ENCODE measurements around the gene MEF2D. TPM values are rescaled to one million over a fixed set of nuclear protein-coding genes. Genes with fewer than 3 reads are reported as not detected.

MEF2D gene
- total RNA-seq, 1 donor from 2014 or later, result 37.8 TPM

- TF ChIP-seq, protein P1, sequence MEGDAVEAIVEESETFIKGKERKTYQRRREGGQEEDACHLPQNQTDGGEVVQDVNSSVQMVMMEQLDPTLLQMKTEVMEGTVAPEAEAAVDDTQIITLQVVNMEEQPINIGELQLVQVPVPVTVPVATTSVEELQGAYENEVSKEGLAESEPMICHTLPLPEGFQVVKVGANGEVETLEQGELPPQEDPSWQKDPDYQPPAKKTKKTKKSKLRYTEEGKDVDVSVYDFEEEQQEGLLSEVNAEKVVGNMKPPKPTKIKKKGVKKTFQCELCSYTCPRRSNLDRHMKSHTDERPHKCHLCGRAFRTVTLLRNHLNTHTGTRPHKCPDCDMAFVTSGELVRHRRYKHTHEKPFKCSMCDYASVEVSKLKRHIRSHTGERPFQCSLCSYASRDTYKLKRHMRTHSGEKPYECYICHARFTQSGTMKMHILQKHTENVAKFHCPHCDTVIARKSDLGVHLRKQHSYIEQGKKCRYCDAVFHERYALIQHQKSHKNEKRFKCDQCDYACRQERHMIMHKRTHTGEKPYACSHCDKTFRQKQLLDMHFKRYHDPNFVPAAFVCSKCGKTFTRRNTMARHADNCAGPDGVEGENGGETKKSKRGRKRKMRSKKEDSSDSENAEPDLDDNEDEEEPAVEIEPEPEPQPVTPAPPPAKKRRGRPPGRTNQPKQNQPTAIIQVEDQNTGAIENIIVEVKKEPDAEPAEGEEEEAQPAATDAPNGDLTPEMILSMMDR (IDR thresholded peaks at IDR 0.05; ENCODE audit: unreplicated experiment), result no peak
- Mint-ChIP-seq H3K9me3 (no peaks in the 10 kb centered on the region), H3K36me3 (no peaks in the 10 kb centered on the region), H3K27me3 (ENCODE audit: low read depth) (no peaks in the 10 kb centered on the region), H3K4me3 (peak overlapping the region; percentile 87), H3K4me1 (peaks cover 72% of the 10 kb centered on the region), H3K27ac (peak overlapping the region; percentile 89)
- peak in 1 of 2 experiments; percentile 65 for DNase-seq (ENCODE audit: low spot score in 2 of 2, unreplicated experiment in 2 of 2)
Measured at GRCh38 chr1:156499842-156500542, 583 bp downstream of the MEF2D start.

GRCh38 chr1:156499194-156499841 is 1.3 kb downstream of the MEF2D start:
- DNase-seq (ENCODE audit: low spot score in 2 of 2, unreplicated experiment in 2 of 2), result no peak
- H3K4me1 Mint-ChIP-seq, result peaks cover 72% of the 10 kb centered on the region

GRCh38 chr1:156498432-156499193 is 2.0 kb downstream of the MEF2D start:
- no peak for DNase-seq (ENCODE audit: low spot score in 2 of 2, unreplicated experiment in 2 of 2)
- Mint-ChIP-seq H3K9me3 (no peaks in the 10 kb centered on the region), H3K27me3 (ENCODE audit: low read depth) (no peaks in the 10 kb centered on the region), H3K36me3 (no peaks in the 10 kb centered on the region), H3K4me1 (peaks cover 69% of the 10 kb centered on the region), H3K4me3 (peak overlapping the region; percentile 87), H3K27ac (peak overlapping the region; percentile 23)
- TF ChIP-seq, protein P1 (IDR thresholded peaks at IDR 0.05; ENCODE audit: unreplicated experiment), result no peak

More at GRCh38 chr1:156499194-156499841, 1.3 kb downstream of the MEF2D start:
- Mint-ChIP-seq H3K9me3 (no peaks in the 10 kb centered on the region), H3K4me3 (peak overlapping the region; percentile 87), H3K27me3 (ENCODE audit: low read depth) (no peaks in the 10 kb centered on the region), H3K36me3 (no peaks in the 10 kb centered on the region), H3K27ac (peak overlapping the region; percentile 56)
- TF ChIP-seq, protein P1 (IDR thresholded peaks at IDR 0.05; ENCODE audit: unreplicated experiment), result no peak

DNA sequence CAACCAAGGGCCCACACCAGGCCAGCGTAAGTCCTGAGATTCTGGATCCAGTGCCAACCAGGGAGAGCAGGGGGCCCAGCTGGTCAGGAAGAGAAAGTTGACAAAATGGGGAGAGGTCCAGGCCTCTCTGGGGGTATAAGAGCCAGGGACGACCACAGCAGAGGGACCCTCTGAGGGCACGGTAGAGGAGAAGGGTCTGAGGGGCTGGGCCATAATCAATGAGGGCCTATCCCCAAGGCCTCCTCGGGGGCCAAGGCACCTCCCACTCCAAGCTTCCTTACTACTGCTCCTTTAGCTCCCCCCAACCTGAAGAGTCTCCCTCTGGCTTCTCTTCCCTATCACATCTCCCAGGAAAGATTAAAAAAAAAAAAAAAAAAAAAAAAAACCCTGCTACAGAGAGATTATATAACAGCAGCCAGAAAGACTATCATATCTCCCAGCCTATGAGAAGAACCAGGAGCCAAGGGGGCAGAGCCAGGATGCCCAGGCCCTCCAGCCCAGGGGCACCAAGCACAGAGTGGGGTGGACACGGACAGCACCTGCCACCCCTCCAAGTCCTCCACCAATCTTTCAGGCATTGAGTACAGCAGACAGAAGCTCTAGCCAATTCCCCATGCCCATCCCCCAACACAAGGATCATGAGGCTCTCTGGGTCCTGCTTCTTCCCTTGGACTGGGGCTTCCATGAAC is 2.7 kb downstream of the MEF2D start:
- Mint-ChIP-seq H3K27ac (peak overlapping the region; percentile 23), H3K4me1 (peaks cover 64% of the 10 kb centered on the region), H3K27me3 (ENCODE audit: low read depth) (no peaks in the 10 kb centered on the region), H3K36me3 (no peaks in the 10 kb centered on the region), H3K9me3 (no peaks in the 10 kb centered on the region), H3K4me3 (peak overlapping the region; percentile 57)
- TF ChIP-seq, protein P1 (IDR thresholded peaks at IDR 0.05; ENCODE audit: unreplicated experiment), result no peak
- no peak for DNase-seq (ENCODE audit: low spot score in 2 of 2, unreplicated experiment in 2 of 2)

DNA sequence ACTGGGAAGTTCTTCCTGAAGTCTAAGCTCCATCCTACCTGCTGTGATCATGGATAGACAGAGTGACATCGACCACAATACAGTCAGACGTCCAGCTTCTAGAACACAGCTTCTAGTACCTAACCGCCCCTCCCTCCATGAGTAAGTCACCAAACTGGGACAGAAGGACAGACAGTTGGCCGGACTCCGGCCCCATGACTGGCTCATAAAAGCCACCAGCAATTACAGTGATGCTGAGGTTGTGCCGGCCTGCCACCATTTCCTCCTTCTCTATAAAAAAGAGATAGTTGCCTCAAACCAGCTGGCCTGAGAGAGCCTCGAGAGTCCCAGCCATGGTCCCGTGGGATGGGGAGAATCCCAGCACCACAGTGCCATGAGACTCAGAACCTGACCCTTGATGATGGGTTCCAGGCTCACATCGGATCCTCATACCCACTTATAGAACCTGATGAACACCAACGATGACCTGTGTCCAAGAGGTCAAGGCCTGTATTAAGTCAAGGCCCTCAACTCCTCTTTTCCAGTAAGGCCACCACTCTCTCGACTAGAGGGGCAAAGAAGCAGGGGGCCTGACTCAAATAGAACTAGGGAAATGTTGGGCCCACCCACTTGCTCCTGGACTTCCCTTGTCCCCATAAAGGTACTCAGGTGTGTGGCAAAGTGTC is 3.4 kb downstream of the MEF2D start:
- Mint-ChIP-seq H3K4me3 (no peak overlapping the region), H3K27ac (no peak overlapping the region), H3K4me1 (peaks cover 63% of the 10 kb centered on the region)

More for the DNA sequence above, 3.4 kb downstream of the MEF2D start:
- DNase-seq (ENCODE audit: low spot score in 2 of 2, unreplicated experiment in 2 of 2), result no peak
- H3K9me3 Mint-ChIP-seq, result no peaks in the 10 kb centered on the region
- H3K27me3 Mint-ChIP-seq (ENCODE audit: low read depth), result no peaks in the 10 kb centered on the region
- H3K36me3 Mint-ChIP-seq, result no peaks in the 10 kb centered on the region
- TF ChIP-seq, protein P1 (IDR thresholded peaks at IDR 0.05; ENCODE audit: unreplicated experiment), result no peak

Data from mesothelial cell of epicardium (in vitro differentiated cells).